Body of pancreas (tissue), 4 donors: ENCODE measurements around the gene HPN. TPM values are rescaled to one million over a fixed set of nuclear protein-coding genes. Genes with fewer than 3 reads are reported as not detected.

Experiments
- ATAC-seq: fragments of 150-250 bp; one replicate; pipeline ENCODE4 v1.9.1; 2016
- DNase-seq, 4 donors: peaks; one replicate each; pipeline ENCODE4 v3.0.0-alpha.2; 2019
- H3K27ac ChIP-seq, 4 donors: fragments of 200-600 bp; sonication (generic); 1 replicate in 3 of 4; 2 replicates in 1 of 4; pipeline versions ENCODE4 v1.5.1 to v1.6.1; 2016 to 2019; ENCODE audit warnings: mild to moderate bottlenecking in 1 of 4, mixed read lengths in 1 of 4, moderate library complexity in 1 of 4
- H3K27me3 ChIP-seq, 2 donors: fragments of 200-600 bp; sonication (generic); one replicate each; pipeline ENCODE4 v1.6.0; 2016; ENCODE audit warnings: mild to moderate bottlenecking in 1 of 2
- H3K36me3 ChIP-seq, 2 donors: fragments of 200-600 bp; sonication (generic); replicated peaks in 1 of 2; 2 replicates each; pipeline ENCODE4 v1.5.1; 2016; ENCODE audit warnings: low read depth in 2 of 2; ENCODE audit not compliant: insufficient read depth in 1 of 2
- H3K4me1 ChIP-seq: fragments of 200-600 bp; sonication (generic); one replicate; pipeline ENCODE4 v1.6.0; 2016
- H3K4me3 ChIP-seq, 2 donors: fragments of 200-600 bp; sonication (generic); 1 replicate in 1 of 2; 2 replicates in 1 of 2; pipeline ENCODE4 v1.5.1; 2016 to 2019
- H3K9me3 ChIP-seq, 3 donors: fragments of 200-600 bp; sonication (generic); 1 replicate in 2 of 3; 2 replicates in 1 of 3; pipeline ENCODE4 v1.5.1; 2016
- CTCF ChIP-seq, 7 experiments: fragments of 450-650 bp in 4 of 7; fragments of 200-600 bp in 3 of 7; sonication (generic) in 3 of 7; IDR thresholded peaks; one replicate each; pipeline ENCODE4 v1.5.1; 2016 to 2019; ENCODE audit warnings: antibody characterized with exemption in 7 of 7
- POLR2A ChIP-seq, 3 donors: fragments of 450-650 bp; IDR thresholded peaks; one replicate each; pipeline ENCODE4 v1.6.1; 2016; ENCODE audit warnings: antibody characterized with exemption in 3 of 3, mild to moderate bottlenecking in 2 of 3
- WGBS, 2 donors: methylation state at CpG; one replicate each; pipeline ENCODE4 v1.1.5; 2017; 5-methylcytosine and 5-hydroxymethylcytosine counted together
- intact Hi-C: fragments of 100-400 bp; cut with DNase I; formaldehyde crosslinking; loops from one replicate; pipeline ENCODE4 v1.15.1; 2023
- total RNA-seq, 2 donors: library from RNA; depleted of rRNA; stranded (reverse); fragments of >200 nt; gene quantifications; one replicate each; pipeline ENCODE4 v1.1.0, GENCODE V29; 2016

The HPN gene
- total RNA-seq, 2 donors from 2014 or later: 135 to 289 TPM

- H3K36me3 ChIP-seq: peaks cover 7 to 10% of the 10 kb centered on the region in 2 donors
- H3K27me3 ChIP-seq: peaks cover 0 to 3% of the 10 kb centered on the region in 2 donors
- ATAC-seq (no peak), DNase-seq (no peak)
- H3K4me1 ChIP-seq: peaks cover 28% of the 10 kb centered on the region
- H3K9me3 ChIP-seq: no peaks in the 10 kb centered on the region
- 22 to 26% methylated on average over 7 to 11 of the region's 11 CpGs for WGBS, 2 donors
- intact Hi-C loops: loop anchor here (5.0 kb wide), 1 partner anchor 67 kb away; the partner anchor contains the start of gene ZNF792
- H3K27ac ChIP-seq: no peak overlapping the region
- TF ChIP-seq POLR2A (IDR thresholded peaks at IDR 0.05): peak in 1 of 3 donors; percentile 11
- no peak for TF ChIP-seq CTCF (IDR thresholded peaks at IDR 0.05)
- no peak overlapping the region for H3K4me3 ChIP-seq
Measured at GRCh38 chr19:35029737-35030256, 11.7 kb upstream of the HPN start.

- ATAC-seq (peak; percentile 86), DNase-seq (peak; percentile 60 to 79 (median 68))
- Histone ChIP-seq H3K36me3 (peaks cover 7 to 9% of the 10 kb centered on the region in 2 donors), H3K9me3 (no peaks in the 10 kb centered on the region), H3K27me3 (peaks cover 0 to 3% of the 10 kb centered on the region in 2 donors), H3K4me3 (no peak within 1 kb of the TSS), H3K4me1 (peaks cover 28% of the 10 kb centered on the region), H3K27ac (no peak within 1 kb of the TSS)
- peak in 2 of 7 experiments; percentile 25 to 33 for TF ChIP-seq CTCF (IDR thresholded peaks at IDR 0.05)
- peak in 1 of 3 donors; percentile 7 for TF ChIP-seq POLR2A (IDR thresholded peaks at IDR 0.05)
- intact Hi-C loops: no loop called here
- WGBS, 2 donors: 0% methylated on average over 66 of the region's 118 CpGs; no CpG with 5 or more reads in 1 of the 2 donors
Measured at GRCh38 chr19:35030257-35031071, 11.1 kb upstream of the HPN start, which contains the start of gene SCN1B. Gene SCN1B, plus strand, starts transcription at chr19:35030470. Its CDS starts 351 bp downstream, at chr19:35030821.

- DNase-seq (no peak), ATAC-seq (peak; percentile 19)
- intact Hi-C loops: no loop called here
- Histone ChIP-seq H3K27ac (no peak overlapping the region), H3K4me1 (peaks cover 28% of the 10 kb centered on the region), H3K4me3 (no peak overlapping the region), H3K36me3 (peaks cover 0 to under 1% of the 10 kb centered on the region in 2 donors), H3K9me3 (no peaks in the 10 kb centered on the region), H3K27me3 (peaks cover 0 to 3% of the 10 kb centered on the region in 2 donors)
- 13 to 16% methylated on average over 25 to 30 of the region's 31 CpGs for WGBS, 2 donors
- TF ChIP-seq POLR2A (IDR thresholded peaks at IDR 0.05): peak in 1 of 3 donors; percentile 16
- no peak for TF ChIP-seq CTCF (IDR thresholded peaks at IDR 0.05)
Measured at GRCh38 chr19:35031072-35031881, 10.2 kb upstream of the HPN start.

- Histone ChIP-seq H3K27me3 (peaks cover 0 to 3% of the 10 kb centered on the region in 2 donors), H3K4me1 (peaks cover 28% of the 10 kb centered on the region), H3K4me3 (no peak overlapping the region), H3K9me3 (no peaks in the 10 kb centered on the region), H3K27ac (no peak overlapping the region), H3K36me3 (no peaks in the 10 kb centered on the region)
- intact Hi-C loops: no loop called here
- no peak for DNase-seq
- 80 to 88% methylated on average over 5 to 17 of the region's 17 CpGs for WGBS, 2 donors
- TF ChIP-seq CTCF (IDR thresholded peaks at IDR 0.05) (no peak), POLR2A (IDR thresholded peaks at IDR 0.05) (no peak)
- no peak for ATAC-seq
Measured at GRCh38 chr19:35032356-35032865, 9.1 kb upstream of the HPN start.
